Brain pericyte (primary cell): ENCODE results near the gene UBE2A.

Experiments used
- DNase-seq: peaks from one replicate; pipeline ENCODE4 v3.0.0-alpha.2; 2012; ENCODE audit warnings: low read depth, low spot score

UBE2A gene

GRCh38 chrX:119607018-119607389 is 32.6 kb downstream of the UBE2A start:
- no peak for DNase-seq

DNA sequence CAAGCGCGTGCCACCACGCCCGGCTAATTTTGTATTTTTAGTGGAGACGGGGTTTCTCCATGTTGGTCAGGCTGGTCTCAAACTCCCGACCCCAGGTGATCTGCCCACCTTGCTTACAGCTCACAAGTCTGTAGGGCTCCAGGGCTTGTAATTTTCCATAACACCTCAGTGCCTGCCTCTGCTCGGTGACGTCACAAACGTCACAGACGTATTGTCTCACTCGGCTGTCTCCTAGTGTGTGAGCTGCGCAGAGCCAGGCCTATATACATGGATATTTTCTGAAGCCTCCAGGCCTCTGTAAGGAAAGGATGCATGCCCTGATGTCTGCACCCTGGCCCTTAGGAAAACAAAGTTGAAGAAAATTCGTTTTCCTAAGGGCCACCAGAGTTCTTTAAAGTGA is 40.4 kb downstream of the UBE2A start:
- no peak for DNase-seq

- DNase-seq = no peak
These were observed 43.3 kb downstream of the UBE2A start for GRCh38 chrX:119617517-119618164.

- DNase-seq = no peak
These were observed 44.1 kb downstream of the UBE2A start for GRCh38 chrX:119618439-119618838.

- peak; percentile 53 for DNase-seq
These were observed 48.2 kb downstream of the UBE2A start for GRCh38 chrX:119622356-119623232.

- DNase-seq = no peak
These were observed 50.1 kb downstream of the UBE2A start for GRCh38 chrX:119624417-119624816.

DNA sequence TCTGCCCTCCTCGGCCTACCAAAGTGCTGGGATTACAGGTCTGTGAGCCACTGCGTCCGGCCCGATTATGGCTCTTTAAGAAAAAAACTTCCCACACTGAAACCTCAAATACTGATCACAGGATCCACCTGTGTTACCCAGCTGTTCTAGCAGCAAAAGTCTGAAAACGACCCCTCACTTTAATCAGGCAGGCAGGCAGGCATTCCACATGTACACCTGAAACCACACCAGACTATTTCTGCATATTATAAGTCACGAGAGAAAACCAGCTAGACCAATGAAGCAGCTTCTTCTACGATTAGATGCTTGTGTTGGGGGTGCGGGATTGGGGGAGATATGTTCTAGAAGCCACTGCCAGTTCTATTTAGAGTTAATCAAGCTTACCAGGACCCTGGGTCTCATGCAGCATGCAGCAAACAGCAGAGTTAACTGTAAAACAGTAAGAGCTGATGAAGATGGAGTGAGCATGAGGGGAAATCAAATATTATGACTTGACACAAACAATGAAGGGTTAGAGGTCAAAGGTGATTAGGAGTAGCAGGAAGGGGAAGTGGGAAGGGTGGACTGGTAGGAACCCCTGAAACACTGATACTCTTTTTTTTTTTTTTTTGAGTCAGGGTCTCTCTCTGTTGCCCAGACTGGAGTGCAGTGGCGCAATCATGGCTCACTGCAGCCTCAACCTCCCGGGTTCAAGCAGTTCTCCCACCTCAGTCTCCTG is 50.7 kb downstream of the UBE2A start:
- DNase-seq = no peak

DNA sequence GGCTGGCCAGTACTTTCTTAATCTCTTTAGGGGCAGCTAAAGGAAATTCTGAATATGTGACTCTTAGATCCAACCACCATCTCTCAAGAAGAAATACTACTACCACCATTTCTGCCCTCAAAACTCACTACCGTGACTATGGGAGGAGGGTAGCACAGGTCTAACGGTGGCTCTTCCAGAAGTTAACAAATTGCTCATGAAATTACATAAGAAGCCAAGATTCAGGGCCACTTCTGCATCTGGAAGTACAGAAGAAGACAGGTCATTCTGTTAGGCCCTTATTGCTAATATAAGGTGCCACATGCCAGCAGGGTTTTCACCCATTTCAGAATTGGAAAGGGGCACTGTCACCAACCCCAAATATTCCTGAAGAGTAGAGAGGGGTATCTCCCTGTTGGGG is 51.5 kb downstream of the UBE2A start:
- no peak for DNase-seq
